22Rv1 (cell line): Measurements from ENCODE around the gene OMG.

ENCODE experiments used
- H3K27ac ChIP-seq: fragments of 450-650 bp; 2 replicates; pipeline ENCODE4 v1.5.1; 2017
- CTCF ChIP-seq: fragments of 450-650 bp; IDR thresholded peaks from 2 replicates; pipeline ENCODE4 v1.5.1; 2017; ENCODE audit warnings: mild to moderate bottlenecking
- ZFX ChIP-seq: fragments of 450-650 bp; IDR thresholded peaks from 2 replicates; pipeline ENCODE4 v1.6.1; 2017; ENCODE audit warnings: antibody characterized with exemption, borderline replicate concordance

The OMG gene

GRCh38 chr17:31321966-31322365, 24.9 kb upstream of the OMG start:
- H3K27ac ChIP-seq, result no peak overlapping the region
- TF ChIP-seq CTCF (no peak), ZFX (no peak)

- H3K27ac ChIP-seq, result no peak within 1 kb of the TSS
- TF ChIP-seq ZFX, result no peak
- no peak for TF ChIP-seq CTCF
Measured at GRCh38 chr17:31321481-31321880, 24.4 kb upstream of the OMG start, which contains the start of gene EVI2A. EVI2A (minus strand) TSS chr17:31321622; CDS start chr17:31319013, 2,609 bp downstream.

GRCh38 chr17:31320791-31321190, 23.8 kb upstream of the OMG start:
- TF ChIP-seq CTCF, result no peak
- no peak for TF ChIP-seq ZFX
- H3K27ac ChIP-seq, result no peak overlapping the region

GRCh38 chr17:31320241-31320640, 23.2 kb upstream of the OMG start:
- no peak overlapping the region for H3K27ac ChIP-seq

GRCh38 chr17:31318851-31319661, 22.0 kb upstream of the OMG start:
- TF ChIP-seq CTCF, result no peak
- TF ChIP-seq ZFX, result no peak
- no peak overlapping the region for H3K27ac ChIP-seq

More at GRCh38 chr17:31320241-31320640, 23.2 kb upstream of the OMG start:
- TF ChIP-seq ZFX, result no peak
- TF ChIP-seq CTCF, result no peak

GRCh38 chr17:31318298-31318801, 21.3 kb upstream of the OMG start:
- TF ChIP-seq CTCF (no peak), ZFX (no peak)
- no peak overlapping the region for H3K27ac ChIP-seq

- TF ChIP-seq ZFX (no peak), CTCF (no peak)
- H3K27ac ChIP-seq, result no peak overlapping the region
Measured at GRCh38 chr17:31314782-31315100, 17.7 kb upstream of the OMG start.
